Fibroblast of the aortic adventitia (primary cell): ENCODE results near the gene SLC39A2. TPM values are rescaled to one million over a fixed set of nuclear protein-coding genes. Genes with fewer than 3 reads are reported as not detected.
"Not testable (repeated sequence)": the region's sequence is repeated elsewhere in the genome, so short reads cannot be mapped to it uniquely, and the experiment has no call there.

Experiments
- DNase-seq: peaks from one replicate; pipeline ENCODE4 v3.0.0-alpha.2; 2010; ENCODE audit warnings: low read depth
- H3K4me3 ChIP-seq: 2 replicates; pipeline ENCODE4 v1.5.1; 2011; ENCODE audit warnings: low read depth, mild to moderate bottlenecking, control low read depth, low read length, moderate library complexity
- total RNA-seq: library from RNA; depleted of rRNA; stranded (reverse); fragments of >200 nt; gene quantifications from 2 replicates; pipeline ENCODE4 v1.2.3, GENCODE V29; 2012; ENCODE audit warnings: low replicate concordance
- TF ChIP-seq, protein P1 (sequence below): IDR thresholded peaks from 2 replicates; pipeline ENCODE4 v1.5.1; 2011; ENCODE audit warnings: mild to moderate bottlenecking, low read length, control low read depth, inconsistent platforms; ENCODE audit not compliant: insufficient read depth

Gene SLC39A2
- total RNA-seq, 1 donor, result 0.18 TPM

DNA sequence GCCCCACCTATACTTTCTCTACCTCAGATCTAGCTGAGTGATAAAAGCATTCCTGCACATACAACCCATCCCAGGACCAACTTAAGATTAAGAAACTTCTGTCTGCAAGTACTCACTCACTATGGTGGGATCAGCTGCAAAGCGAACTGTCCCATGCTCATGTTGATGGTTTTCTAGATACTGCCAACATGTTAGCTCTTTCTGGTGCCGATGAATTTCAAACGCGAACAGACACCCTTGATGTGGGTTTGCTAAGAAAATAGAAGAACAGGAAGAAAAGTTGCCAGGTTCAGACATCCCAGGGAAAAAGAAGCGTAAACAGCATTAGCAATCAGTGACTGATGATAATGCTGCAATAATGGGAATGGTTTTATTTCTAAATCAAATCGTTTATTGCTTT lies 1.5 kb upstream of the SLC39A2 start:
- no peak for DNase-seq
- TF ChIP-seq, protein P1, sequence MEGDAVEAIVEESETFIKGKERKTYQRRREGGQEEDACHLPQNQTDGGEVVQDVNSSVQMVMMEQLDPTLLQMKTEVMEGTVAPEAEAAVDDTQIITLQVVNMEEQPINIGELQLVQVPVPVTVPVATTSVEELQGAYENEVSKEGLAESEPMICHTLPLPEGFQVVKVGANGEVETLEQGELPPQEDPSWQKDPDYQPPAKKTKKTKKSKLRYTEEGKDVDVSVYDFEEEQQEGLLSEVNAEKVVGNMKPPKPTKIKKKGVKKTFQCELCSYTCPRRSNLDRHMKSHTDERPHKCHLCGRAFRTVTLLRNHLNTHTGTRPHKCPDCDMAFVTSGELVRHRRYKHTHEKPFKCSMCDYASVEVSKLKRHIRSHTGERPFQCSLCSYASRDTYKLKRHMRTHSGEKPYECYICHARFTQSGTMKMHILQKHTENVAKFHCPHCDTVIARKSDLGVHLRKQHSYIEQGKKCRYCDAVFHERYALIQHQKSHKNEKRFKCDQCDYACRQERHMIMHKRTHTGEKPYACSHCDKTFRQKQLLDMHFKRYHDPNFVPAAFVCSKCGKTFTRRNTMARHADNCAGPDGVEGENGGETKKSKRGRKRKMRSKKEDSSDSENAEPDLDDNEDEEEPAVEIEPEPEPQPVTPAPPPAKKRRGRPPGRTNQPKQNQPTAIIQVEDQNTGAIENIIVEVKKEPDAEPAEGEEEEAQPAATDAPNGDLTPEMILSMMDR, result no peak
- no peak overlapping the region for H3K4me3 ChIP-seq

- DNase-seq, result no peak
- no peak overlapping the region for H3K4me3 ChIP-seq
- TF ChIP-seq, protein P1, result no peak
Observed at GRCh38 chr14:20998139-20998538, 954 bp upstream of the SLC39A2 start.

- TF ChIP-seq, protein P1, result no peak
Observed at GRCh38 chr14:20999591-20999990, 498 bp downstream of the SLC39A2 start.

GRCh38 chr14:21001218-21001617 lies 2.1 kb downstream of the SLC39A2 start:
- no peak for DNase-seq
- H3K4me3 ChIP-seq, result no peak overlapping the region
- TF ChIP-seq, protein P1, result no peak

More at GRCh38 chr14:20999591-20999990, 498 bp downstream of the SLC39A2 start:
- no peak for DNase-seq
- H3K4me3 ChIP-seq, result no peak overlapping the region

- no peak overlapping the region for H3K4me3 ChIP-seq
- TF ChIP-seq, protein P1, result no peak
- no peak for DNase-seq
Observed at GRCh38 chr14:21003788-21004346, 4.8 kb downstream of the SLC39A2 start.

GRCh38 chr14:21009721-21010120 lies 10.6 kb downstream of the SLC39A2 start:
- not testable (repeated sequence) for DNase-seq, H3K4me3 ChIP-seq

- no peak overlapping the region for H3K4me3 ChIP-seq
- no peak for DNase-seq
- TF ChIP-seq, protein P1, result no peak
Observed at GRCh38 chr14:21011136-21011535, 12.0 kb downstream of the SLC39A2 start.
